Esophagus (tissue), 2 donors: ENCODE measurements around the gene SLX9. TPM values are rescaled to one million over a fixed set of nuclear protein-coding genes. Genes with fewer than 3 reads are reported as not detected.
A peak's percentile ranks its signal among the peaks of the same experiment; 100 is the strongest.

Experiments
- H3K27ac ChIP-seq, 2 donors: one replicate each; pipeline ENCODE4 v1.5.1; 2013; ENCODE audit warnings: low read depth in 2 of 2, mild to moderate bottlenecking in 2 of 2, inconsistent platforms in 1 of 2, low read length in 1 of 2, moderate library complexity in 1 of 2
- H3K27me3 ChIP-seq, 2 donors: one replicate each; pipeline ENCODE4 v1.6.1; 2013; ENCODE audit warnings: low read length in 2 of 2, control low read depth in 1 of 2, mild to moderate bottlenecking in 1 of 2; ENCODE audit not compliant: insufficient read depth in 2 of 2, control insufficient read depth in 1 of 2
- H3K36me3 ChIP-seq, 2 donors: one replicate each; pipeline ENCODE4 v1.6.1; 2013; ENCODE audit warnings: low read length in 1 of 2; ENCODE audit not compliant: control insufficient read depth in 2 of 2, insufficient read depth in 2 of 2
- H3K4me1 ChIP-seq, 2 donors: one replicate each; pipeline ENCODE4 v1.6.1; 2013; ENCODE audit warnings: low read length in 1 of 2; ENCODE audit not compliant: control insufficient read depth in 2 of 2, insufficient read depth in 2 of 2
- H3K4me3 ChIP-seq, 2 donors: one replicate each; pipeline ENCODE4 v1.5.1; 2013; ENCODE audit warnings: low read length in 2 of 2, mild to moderate bottlenecking in 2 of 2, low read depth in 1 of 2, moderate library complexity in 1 of 2
- H3K9me3 ChIP-seq, 2 donors: one replicate each; pipeline ENCODE4 v1.6.1; 2013; ENCODE audit warnings: mild to moderate bottlenecking in 2 of 2, low read depth in 1 of 2, low read length in 1 of 2, moderate library complexity in 1 of 2; ENCODE audit not compliant: control insufficient read depth in 2 of 2, insufficient read depth in 1 of 2
- WGBS, 2 donors: extraction: QIAGEN DNeasy Blood & Tissue Kit; methylation state at CpG; one replicate each; pipeline ENCODE4 v1.1.7; 2013; 5-methylcytosine and 5-hydroxymethylcytosine counted together
- polyA plus RNA-seq, 2 donors: library from polyadenylated mRNA; stranded (reverse); fragments of 200-250 nt; gene quantifications; one replicate each; pipeline ENCODE4 v1.2.3, GENCODE V29; 2013
- donor health status: healthy with polysubstance abuse.
- donor health status: Bipolar disorder and iron deficiency.

The SLX9 gene
- polyA plus RNA-seq, 2 donors, result 12.4 to 16.1 TPM

DNA sequence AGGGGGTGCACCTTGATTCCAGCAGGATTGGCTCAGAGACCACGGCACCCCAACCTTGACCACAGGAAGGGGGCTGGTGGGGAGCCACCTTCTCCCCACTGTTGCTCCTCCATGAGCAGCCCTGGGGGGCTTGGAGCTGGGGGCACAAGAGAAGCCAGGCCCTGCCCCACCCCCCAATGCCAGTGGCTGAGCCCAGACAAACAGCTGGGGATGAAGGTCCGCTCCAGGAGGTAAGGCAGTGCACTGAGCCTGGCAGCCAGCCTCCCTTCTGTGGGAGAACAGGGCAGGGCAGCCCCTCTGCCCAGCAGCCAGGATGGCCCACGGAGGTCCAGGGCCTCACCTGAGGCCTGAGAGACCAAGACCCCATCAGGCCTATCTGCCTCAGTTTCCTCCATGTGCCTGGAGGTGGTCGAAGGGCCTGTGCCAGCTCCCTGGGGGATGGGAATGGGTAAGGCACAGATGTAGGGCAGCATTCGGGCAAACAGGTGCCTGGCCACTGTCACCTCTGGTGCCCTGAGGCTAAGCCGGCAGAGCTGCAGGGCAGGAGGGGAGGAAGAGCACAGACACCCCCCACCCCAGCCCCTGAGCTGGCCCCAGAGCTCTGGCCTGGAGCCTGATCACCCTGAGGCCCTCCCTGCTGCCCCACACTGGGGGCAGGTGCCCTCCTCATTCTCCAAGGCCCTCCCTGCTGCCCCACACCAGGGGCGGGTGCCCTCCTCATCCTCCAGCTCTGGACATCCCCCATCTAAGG lies 26.2 kb upstream of the SLX9 start:
- no peaks in the 10 kb centered on the region for H3K27me3 ChIP-seq
- no peak overlapping the region for H3K4me3 ChIP-seq
- H3K4me1 ChIP-seq, result peaks cover 6 to 22% of the 10 kb centered on the region in 2 donors
- peak overlapping the region in 1 of 2 donors; percentile 29 for H3K27ac ChIP-seq
- peaks cover 0 to 2% of the 10 kb centered on the region in 2 donors for H3K9me3 ChIP-seq
- 63 to 77% methylated on average over 7 of the region's 7 CpGs for WGBS, 2 donors
- H3K36me3 ChIP-seq, result no peaks in the 10 kb centered on the region

DNA sequence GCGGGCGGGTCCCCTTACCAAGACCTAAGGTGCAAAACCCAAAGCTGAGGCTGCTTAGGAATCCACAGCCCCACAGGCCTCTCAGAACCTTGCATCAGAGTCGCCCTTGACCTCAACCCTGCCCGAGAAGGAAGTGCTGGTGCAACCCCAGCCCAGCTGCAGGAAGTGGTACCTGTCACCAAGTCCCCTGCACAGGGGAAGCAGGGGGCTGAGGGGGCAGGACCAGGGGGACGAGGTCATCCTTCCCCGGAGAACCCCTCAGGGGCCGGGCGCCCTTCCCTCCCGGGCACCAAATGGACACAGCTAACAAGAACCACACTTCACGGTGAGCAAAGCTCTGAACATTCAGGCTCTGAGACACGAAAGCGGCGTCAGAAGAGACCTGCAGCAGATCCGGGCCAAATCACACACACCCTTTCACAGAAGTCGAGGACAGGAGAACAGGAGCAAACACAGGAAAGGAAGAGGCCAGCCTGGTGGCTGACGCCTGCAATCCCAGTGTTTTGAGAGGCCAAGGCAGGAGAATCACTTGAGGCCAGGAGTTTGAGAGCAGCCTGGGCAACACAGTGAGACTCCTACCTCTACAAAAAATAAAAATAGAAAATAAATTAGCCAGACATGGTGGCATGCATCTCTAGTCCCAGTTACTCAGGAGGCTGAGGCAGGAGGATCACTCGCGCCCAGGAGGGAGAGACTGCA lies 25.5 kb upstream of the SLX9 start:
- no peaks in the 10 kb centered on the region for H3K27me3 ChIP-seq
- no peaks in the 10 kb centered on the region for H3K36me3 ChIP-seq
- peaks cover 6 to 22% of the 10 kb centered on the region in 2 donors for H3K4me1 ChIP-seq
- 75 to 83% methylated on average over 18 of the region's 18 CpGs for WGBS, 2 donors
- no peak overlapping the region for H3K4me3 ChIP-seq
- no peaks in the 10 kb centered on the region for H3K9me3 ChIP-seq
- no peak overlapping the region for H3K27ac ChIP-seq

DNA sequence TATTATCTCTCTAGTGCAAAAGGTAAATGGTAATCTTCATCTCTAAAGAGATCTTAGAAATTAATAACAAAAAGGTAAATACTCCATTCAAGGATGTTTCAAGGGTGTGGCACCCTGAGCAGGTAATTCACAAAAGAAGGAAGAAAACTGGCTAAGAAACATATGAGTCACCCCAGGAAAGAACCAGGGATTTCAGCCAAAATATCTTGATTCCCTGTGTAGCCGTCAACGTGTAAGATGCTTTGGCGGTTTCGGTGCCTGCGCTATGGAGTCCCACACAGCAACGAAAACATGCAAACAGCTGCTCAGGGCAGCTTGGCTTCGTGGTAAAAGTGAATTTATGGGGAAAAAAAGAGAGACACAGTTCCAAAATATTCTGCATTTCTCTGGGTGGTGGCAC lies 22.9 kb upstream of the SLX9 start:
- H3K9me3 ChIP-seq, result no peaks in the 10 kb centered on the region
- H3K27ac ChIP-seq, result no peak overlapping the region
- no peak overlapping the region for H3K4me3 ChIP-seq
- H3K27me3 ChIP-seq, result no peaks in the 10 kb centered on the region
- WGBS, 2 donors, result 38 to 42% methylated on average over 7 of the region's 7 CpGs
- H3K36me3 ChIP-seq, result no peaks in the 10 kb centered on the region
- peaks cover under 1 to 8% of the 10 kb centered on the region in 2 donors for H3K4me1 ChIP-seq

DNA sequence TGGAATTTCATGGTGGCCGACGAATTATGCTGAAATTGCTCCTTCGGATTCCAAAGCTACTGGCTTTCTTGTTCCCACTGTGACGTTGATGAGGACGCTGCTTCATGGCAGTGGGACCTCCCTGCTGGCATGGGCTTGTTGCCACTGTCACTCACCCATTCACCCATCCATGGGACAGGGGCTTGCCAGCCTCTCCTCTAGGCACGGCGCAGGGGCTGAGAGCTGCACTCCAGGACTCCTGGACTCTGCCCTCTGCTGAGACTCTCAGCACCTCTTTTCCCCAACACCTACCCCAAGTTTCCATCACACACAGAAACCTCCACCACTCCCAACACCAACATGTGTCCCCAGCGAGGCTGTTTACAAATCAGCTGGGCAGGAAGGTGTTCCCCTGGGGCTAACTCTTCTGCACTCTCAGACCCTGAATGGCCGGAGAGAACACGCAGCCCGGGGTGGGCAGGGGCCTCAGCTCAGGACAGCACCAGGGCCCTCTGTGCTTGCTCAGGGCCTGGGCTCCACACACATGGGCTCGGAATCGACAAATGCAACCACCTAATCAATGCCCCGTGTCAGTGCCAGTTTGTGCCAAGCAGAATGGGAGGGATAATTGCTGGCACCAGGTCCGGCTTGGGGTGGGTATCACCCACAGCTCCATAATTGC lies 22.3 kb upstream of the SLX9 start:
- Histone ChIP-seq H3K4me3 (no peak overlapping the region), H3K27ac (no peak overlapping the region), H3K4me1 (peaks cover 0 to 5% of the 10 kb centered on the region in 2 donors), H3K9me3 (no peaks in the 10 kb centered on the region), H3K27me3 (no peaks in the 10 kb centered on the region), H3K36me3 (no peaks in the 10 kb centered on the region)
- WGBS, 2 donors, result 71 to 76% methylated on average over 15 of the region's 15 CpGs

DNA sequence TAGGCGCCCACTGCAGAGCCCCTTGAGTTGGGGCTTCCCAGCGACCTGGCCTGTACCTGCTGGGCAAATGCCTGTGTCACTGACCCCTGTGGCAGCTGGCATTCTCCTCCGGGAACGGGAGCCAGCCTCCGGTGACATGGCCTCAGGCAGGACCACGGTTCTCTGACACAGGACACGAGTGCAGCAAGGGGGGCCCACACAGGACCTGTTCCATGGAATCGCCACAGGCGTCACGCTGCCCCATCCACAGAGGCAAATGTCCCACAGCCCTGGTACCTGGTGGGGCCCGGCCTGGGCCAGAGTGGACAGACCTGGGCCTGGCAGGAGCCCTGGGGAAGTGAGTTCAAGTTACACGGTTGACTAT lies 21.7 kb upstream of the SLX9 start:
- Histone ChIP-seq H3K36me3 (no peaks in the 10 kb centered on the region), H3K4me3 (no peak overlapping the region), H3K27me3 (no peaks in the 10 kb centered on the region), H3K9me3 (no peaks in the 10 kb centered on the region), H3K4me1 (peaks cover 0 to 5% of the 10 kb centered on the region in 2 donors), H3K27ac (no peak overlapping the region)
- WGBS, 2 donors, result 73 to 80% methylated on average over 12 of the region's 12 CpGs

DNA sequence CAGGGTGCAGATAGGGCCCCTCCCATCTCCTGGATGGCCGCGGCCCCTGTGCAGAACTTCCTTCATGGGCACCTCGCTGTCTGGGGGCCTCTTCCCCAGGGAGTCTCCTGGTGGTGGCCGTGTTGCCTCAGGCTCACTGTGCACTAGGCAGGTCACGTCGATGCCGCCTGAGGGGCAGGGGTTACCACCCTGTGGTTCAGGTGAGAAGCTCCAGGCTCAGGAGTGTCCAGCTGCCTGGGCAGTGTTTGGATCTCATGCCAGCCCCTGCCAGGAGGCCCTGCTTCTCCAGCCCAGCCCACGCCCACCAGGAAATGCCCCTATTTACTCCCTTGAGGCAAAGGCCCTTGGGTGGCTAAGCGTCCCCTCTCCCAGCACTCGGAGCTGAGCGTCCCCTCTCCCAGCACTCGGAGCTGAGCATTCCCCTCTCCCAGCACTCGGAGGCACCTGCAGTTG lies 21.2 kb upstream of the SLX9 start:
- H3K4me3 ChIP-seq, result no peak overlapping the region
- no peaks in the 10 kb centered on the region for H3K27me3 ChIP-seq
- no peaks in the 10 kb centered on the region for H3K36me3 ChIP-seq
- H3K4me1 ChIP-seq, result peaks cover 0 to 5% of the 10 kb centered on the region in 2 donors
- 61 to 63% methylated on average over 13 of the region's 13 CpGs for WGBS, 2 donors
- H3K9me3 ChIP-seq, result no peaks in the 10 kb centered on the region
- no peak overlapping the region for H3K27ac ChIP-seq

DNA sequence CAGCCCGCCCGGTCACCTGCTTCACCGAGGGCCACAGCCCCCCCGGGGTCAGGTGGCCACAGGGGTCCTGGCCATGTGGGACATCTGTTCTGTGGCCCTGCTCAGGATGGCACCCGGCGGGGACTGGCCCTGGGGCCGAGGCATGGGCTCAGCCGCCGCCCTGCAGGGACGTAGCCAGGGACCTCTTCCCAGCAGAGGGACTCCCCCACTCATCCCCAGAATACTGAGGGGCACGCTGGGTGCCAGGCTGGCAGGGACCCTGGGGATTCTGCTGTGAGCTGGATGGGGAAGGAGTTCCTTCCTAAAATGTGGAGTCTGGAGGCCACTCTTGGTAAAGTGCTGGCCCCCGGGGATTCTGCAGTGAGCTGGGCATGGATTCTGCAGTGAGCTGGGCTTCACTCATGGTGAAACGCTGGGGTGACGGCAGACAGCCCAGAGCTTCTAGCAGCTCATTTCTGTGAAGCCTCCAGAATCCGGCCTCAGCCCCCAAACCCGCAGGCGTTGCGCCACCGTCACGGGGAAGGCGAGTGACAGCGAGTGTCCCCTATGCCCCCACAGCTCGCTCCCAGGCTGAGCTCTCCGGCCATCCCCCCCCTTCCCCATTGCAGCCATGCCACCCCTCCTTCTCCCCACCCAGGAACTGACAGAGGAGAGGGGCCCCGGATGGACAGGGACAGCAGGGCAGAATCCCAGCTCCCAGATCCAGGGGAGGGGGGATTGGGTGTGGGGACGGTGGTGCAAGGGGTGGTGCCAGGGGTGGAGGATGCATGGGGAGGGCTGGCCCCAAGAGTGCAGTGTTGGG lies 20.5 kb upstream of the SLX9 start:
- Histone ChIP-seq H3K36me3 (no peaks in the 10 kb centered on the region), H3K4me1 (peaks cover 0 to 2% of the 10 kb centered on the region in 2 donors), H3K4me3 (peak overlapping the region in 1 of 2 donors; percentile 46), H3K27ac (no peak overlapping the region), H3K27me3 (no peaks in the 10 kb centered on the region), H3K9me3 (no peaks in the 10 kb centered on the region)
- WGBS, 2 donors, result 51 to 62% methylated on average over 17 to 23 of the region's 26 CpGs

DNA sequence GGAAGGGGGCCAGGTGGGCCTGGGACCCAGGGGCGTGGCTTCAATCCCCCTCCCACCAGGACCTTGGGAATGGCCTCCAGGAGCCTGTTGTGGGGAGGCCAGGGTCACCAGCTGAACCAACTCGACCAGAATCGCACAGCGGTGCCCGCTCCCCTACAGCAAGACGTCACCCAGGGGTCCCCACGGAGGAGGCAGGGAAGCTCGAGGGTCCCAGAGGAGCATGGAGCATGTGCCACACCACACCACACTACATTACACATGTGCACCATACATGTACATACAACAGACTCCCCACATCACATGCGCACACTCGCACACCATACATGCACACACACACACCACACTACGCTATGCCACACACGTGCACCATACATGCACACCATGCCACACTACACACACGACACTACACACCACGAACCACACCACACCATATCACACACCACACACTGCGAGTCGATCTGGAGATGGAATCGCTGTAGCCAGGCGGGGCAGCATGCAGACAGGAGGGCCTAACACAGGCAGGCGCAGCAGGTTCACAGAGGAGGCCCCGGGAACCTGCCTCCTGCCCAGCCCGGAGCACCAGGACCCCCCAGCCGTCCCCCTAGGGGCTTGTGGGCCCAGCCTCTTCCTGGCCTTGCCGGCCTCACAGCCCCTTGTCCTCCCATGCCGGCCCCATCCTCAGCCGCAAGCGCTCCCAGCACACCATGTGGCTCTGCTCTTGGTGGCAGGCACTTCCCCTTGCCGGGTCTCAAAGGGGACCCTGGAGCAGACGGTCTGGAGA lies 19.7 kb upstream of the SLX9 start:
- H3K27me3 ChIP-seq, result no peaks in the 10 kb centered on the region
- peak overlapping the region in 1 of 2 donors; percentile 14 for H3K27ac ChIP-seq
- H3K9me3 ChIP-seq, result no peaks in the 10 kb centered on the region
- peaks cover 0 to 2% of the 10 kb centered on the region in 2 donors for H3K4me1 ChIP-seq
- no peaks in the 10 kb centered on the region for H3K36me3 ChIP-seq
- H3K4me3 ChIP-seq, result peak overlapping the region; percentile 20 to 46
- 59 to 65% methylated on average over 28 of the region's 28 CpGs for WGBS, 2 donors
